Right lung (tissue), 5 donors: ENCODE data around the gene CNIH3. TPM values are rescaled to one million over a fixed set of nuclear protein-coding genes. Genes with fewer than 3 reads are reported as not detected.

ENCODE experiments used
- DNase-seq, 2 donors: peaks; one replicate each; pipeline ENCODE4 v3.0.0-alpha.2; 2013
- polyA plus RNA-seq, 5 donors: library from polyadenylated mRNA; unstranded; fragments of 120-200 nt; gene quantifications; one replicate each; pipeline versions ENCODE4 v1.2.1 to v1.2.3, GENCODE V29; 2013; ENCODE audit warnings: inconsistent platforms in 1 of 5, low replicate concordance in 1 of 5; ENCODE audit not compliant: insufficient read length in 5 of 5, insufficient read depth in 1 of 5

The CNIH3 gene
- polyA plus RNA-seq, 5 donors: 6.3 to 8.6 (median 7.5) TPM

DNA sequence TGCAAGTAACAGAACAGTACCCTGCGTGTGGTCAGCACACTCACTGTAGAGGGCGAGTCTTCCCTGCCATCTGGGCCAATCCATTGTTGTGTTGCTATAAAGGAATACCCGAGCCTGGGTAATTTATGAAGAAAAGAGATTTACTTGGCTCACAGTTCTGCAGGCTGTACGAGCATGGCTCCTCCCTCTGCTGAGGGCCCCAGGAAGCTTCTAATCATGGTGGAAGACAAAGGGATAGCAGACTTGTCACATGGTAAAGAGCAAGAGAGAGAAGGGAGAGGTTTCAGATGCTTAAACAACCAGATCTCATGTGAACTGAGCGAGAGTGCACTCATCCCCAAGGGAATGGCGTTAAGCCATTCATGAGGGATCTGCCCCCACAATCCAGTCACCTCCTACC is 126.2 kb downstream of the CNIH3 start:
- DNase-seq: no peak

DNA sequence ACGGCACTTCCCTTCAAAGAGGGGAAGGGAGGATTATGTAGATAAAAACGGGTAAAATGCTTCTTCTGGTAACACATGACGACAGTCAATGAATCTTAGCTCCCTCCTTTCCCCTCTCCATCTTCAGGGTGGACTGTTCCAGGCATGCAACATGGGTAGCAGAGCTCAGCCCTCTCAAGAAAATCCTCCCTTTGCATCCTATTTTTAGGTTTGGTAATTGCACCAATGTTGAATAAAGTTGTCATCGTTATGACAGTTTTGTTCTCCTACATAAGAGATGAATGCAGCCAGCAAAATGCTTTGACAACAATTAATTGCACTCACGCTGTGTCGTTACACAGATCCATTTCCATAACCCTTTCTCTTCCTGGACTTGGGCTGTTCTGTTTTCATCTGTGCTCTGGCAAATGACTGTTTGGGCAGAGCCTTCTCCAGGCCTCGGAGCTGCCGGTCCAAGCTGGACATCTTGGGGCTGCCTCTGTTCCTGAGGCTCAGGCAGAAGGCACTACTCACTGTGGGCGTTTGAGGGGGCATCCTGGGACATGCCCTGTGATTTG is 127.6 kb downstream of the CNIH3 start:
- DNase-seq: no peak

DNA sequence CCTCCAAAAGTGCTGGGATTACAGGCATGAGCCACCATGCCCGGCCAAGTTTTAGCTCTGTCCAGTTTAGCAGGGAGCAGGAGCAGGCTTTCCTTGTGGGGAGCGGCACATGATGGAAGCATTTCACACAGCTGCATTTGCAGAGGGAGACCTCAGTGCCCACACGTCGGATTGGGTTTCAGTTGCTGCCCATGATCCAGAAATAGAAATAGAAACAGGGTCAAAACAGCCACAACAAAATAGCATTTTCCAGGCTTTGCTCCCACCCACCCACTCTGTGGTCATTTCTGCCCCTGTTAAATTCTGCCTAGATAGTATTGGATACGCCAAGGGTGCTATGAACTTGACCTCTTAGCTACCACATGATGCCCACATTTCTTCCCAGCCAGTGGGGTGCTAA is 128.4 kb downstream of the CNIH3 start:
- no peak for DNase-seq

DNA sequence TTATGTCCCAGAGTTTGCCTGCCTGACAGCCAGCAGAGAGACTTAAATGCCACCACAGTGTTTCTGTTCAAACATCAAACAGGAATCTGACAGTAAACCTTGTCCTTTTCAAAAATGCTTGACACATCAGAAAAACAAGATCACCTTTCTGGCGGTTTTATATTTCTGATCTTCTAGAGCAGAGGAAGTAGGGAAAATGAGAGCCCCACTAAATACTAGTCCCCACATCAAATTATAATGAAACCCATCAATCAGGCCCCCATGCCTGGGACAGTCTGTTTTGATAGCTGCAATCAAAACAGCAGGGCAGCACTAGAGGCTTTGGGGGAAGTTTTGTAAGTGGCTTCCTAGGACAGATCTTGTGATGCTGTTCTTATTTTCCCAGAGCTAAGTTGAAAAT is 129.3 kb downstream of the CNIH3 start:
- DNase-seq: no peak

DNA sequence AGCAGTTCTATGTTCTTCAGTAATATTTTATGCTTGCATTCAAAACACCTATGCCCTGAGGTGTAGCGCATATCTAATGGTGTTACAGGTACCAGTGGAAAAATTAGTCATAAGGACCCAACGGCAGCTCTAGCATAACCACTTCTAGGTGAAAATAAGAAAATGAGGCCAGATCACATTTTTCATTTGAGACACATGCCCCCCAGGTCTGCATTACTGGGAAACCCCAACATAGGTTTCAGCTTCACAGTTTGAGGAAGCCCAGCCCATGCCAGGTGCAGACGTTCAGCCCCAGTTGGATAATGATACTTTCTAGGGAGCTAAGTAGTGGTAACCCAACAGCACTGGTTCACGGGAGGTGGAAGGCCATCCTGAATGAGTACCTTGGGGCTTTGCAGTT is 129.8 kb downstream of the CNIH3 start:
- no peak for DNase-seq

DNA sequence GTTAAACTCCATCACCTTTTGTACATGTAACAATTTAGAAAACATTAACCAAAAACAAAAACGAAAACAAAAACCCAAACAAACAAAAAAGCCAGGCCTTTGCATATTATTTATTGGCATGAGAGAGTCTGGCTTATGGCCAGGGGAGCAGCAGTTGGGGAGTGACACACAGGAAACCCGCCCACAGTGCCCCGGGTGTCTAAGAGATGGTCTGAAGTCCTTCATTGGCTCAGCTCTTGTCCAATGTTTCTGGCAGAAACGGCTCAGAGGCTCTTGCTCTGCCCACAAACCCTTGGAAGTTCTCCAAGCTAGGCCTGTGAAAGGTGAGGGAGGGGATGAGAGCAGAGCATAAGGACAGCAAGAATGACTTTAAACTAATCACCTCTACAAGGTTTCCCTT is 131.5 kb downstream of the CNIH3 start:
- no peak for DNase-seq

DNA sequence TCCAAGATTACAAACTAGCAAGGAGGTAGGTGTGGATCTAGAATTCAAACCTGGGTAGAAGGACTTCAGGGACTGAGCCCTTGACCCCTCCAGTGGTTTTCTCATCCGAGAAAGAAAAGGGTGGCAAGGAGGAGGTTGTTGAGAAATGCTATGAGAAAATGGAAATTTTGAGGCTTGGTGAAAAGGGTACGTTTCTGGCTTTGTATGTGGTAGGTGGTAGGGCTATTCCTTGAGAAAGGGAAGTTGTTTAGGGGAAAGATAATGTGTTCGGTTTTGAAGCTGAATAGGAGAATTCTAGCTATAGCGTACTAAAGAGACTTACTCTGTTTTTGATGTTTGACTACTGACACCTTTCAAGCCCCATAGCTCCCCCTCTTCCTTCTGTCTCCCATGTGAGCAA is 133.8 kb downstream of the CNIH3 start:
- no peak for DNase-seq

DNA sequence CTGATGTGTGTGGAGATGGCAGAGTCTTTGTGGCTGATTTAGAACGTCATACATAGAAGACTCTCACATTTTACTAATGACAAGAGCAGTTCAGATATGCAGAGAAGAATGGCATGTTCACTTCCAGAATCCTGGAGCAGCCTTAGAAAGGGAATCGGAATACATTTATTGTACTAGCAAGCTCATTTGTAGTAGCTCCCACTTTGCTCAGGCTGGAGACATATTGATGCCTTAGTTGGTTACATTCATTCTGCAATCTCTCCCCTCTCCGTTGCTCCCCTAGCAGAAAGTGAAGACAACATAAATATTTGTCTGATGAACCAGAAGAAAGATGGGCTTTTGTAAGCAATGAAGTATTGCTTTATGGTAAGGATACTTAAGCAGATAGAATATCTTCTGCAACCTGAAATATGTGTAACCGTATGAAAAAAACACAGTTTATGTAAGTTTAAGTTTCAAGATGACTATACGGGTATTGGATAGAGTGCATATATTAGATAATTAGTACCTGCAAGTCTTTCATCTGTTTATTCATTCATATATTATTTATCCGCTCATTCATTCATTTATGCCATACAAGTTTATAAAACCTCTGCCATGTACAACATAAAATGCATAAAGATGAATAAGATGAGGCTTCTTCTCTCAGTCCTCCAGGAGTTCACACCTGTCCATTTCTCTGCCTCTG is 135.7 kb downstream of the CNIH3 start:
- no peak for DNase-seq

DNA sequence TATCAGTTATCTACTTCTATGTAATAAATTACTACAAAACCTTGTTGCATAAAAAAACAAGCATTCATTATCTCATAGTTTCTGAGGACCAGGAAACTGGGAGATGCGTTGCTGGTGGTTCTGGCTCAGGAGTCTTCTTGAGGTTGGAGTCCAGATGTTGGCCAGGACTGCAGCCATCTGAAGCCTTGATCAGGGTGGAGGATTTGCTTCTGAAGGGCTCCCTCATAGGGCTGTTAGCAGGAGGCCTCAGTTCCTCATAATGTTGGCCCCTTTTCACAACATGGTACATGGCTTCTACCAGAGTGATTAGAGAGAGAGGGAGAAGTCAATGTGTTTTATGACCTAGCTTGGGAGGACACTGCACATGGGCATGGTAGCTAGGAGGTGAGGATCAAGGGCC is 137.4 kb downstream of the CNIH3 start:
- no peak for DNase-seq

DNA sequence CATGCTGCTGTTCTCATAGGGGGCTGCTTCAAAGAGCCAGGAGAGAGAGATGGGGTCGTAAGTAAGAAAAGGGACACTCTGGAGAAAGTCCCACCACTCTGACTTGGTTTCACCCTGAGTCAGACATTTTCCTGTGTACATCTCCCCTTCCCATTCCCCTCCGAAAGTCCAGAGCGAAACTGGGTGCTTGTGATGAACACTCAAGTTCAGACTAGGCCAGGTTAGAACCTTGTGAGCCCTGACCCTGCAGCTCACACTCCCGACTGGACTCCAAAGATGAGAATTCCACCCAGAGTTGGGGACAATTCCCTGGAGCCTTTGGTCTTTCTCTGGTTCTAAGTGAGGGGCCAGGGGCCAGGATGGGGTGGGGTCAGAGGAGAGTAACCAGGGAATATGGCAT is 139.5 kb downstream of the CNIH3 start:
- DNase-seq: no peak

DNA sequence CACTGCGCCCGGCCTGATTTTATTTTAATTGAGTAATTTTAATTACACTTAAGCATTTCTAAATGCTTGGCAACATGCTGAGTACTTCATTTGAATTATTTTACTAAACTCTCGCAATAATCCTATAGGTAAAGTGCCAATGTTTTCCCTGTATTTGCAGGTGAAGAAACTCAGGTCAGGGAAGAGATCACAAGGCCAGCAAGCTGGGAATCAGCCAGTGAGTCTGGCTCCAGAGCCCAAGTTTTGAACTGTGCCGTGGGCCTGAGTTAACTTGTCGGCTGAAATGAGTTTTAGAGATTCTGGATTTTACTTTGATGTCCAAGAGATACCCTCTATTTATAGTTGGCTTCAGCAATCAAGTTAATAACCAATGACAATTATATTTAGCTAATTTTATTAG is 141.4 kb downstream of the CNIH3 start:
- DNase-seq: no peak

DNA sequence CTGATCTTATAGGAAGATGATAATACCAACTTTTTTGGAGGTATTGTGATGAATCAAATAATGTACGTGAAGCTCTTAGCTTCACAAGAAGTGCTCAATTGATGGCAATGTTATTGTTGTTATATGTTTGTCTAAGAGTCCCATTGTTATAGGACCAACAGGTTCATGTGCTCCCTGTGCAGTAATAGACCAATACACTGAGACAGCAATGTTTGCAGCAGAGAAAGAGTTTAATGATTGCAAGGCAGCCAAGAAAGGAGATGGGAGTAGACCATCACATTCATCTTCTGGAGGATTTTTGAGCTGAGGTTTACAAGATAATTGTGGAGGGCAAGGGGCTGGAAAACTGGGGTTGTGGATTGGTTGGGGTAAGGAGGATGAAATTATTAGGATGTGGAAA is 143.0 kb downstream of the CNIH3 start:
- DNase-seq: no peak

DNA sequence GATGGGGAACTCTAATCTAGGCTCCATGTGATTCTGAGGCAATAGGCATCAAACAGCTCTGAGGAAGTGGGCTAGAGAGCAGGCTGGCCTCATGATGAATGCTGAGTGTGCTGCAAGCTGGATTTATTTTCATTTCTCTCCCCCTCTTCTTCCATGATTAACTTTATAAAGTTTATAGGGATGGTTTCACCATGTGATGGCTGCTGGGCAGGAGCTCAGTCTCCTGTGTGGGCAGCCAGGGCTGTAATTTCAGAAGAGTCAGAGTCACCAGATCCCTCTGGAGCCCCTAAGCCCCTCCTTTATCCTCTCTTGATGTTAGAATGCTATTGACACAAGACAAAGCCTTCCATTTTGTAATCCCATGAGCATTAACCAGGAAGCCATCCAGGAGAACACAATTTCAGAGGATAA is 143.6 kb downstream of the CNIH3 start:
- DNase-seq: no peak

DNA sequence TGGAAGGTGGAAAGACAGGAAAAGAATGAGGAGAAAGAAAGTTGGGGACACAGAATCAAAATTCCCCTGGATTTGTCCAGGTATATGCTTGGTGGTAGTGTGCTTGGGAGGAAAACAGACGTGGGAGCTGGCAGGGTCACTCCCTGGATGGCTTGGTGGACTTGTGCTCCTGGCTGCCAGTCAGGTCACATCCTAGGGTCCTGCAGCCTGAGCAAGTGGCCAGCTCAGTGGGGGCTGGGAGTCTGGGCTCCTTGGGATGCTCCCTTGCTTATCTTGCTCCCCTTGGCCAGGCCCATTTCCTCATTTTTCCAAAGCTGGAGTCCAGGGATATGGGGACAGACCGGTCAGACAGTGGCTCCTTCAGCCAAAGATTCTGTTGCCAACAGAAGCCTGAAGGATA is 144.0 kb downstream of the CNIH3 start:
- DNase-seq: no peak

DNA sequence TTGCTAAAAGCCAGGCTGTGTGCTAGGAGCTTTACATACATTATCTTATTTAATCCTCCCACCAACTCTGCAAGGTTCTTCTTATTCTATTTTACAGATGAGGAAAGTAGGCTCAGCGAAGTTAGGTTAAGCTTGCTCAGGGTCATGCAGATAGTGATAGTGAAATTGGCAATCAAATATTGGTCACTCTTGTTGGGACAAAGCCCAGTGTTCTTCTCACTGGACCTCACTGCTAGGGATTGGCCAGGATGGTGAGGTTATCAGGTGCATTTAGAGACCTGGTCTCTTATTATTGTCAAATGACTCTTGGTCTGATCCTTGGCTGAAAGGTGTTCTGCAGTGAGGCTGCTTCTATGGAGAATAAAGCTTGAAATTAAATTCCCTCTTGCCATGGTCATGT is 145.1 kb downstream of the CNIH3 start:
- no peak for DNase-seq

DNA sequence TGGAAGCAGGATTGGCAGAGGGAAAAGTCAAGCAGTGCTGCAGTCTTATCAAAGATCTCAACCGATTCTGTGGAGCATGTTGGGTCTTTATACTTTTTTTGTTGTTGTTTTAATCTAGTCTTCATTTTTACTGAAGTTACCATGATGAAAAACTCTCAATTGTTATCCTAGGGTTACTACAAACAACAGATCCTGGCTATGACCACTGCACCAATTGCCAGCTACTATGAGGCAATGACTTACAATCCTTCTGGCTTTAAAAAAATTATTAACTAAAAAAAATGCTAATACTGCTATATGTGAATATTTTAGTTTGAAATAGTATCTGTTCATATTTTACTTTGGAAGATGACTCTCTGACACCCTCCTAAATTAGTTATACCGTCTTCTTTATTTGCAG is 145.9 kb downstream of the CNIH3 start:
- DNase-seq: no peak

DNA sequence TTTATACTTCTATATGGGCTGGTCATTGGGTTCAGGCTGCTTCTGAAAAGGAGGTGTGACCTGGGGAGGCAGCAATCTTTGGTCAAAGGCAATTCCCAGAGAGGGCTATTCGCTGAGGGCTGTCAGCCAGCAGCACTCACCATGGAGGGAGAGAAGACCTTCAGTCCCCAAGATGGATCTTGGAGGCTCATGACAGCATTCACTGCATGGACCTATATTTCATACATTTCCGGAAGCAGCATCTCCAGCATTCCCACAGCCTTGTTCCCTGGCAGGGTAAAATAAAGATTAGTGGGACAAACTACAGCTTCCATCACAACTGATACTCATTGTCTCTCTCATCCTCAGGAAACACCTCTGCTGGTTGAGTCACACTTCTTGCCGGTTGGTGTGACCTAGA is 146.6 kb downstream of the CNIH3 start:
- DNase-seq: no peak

DNA sequence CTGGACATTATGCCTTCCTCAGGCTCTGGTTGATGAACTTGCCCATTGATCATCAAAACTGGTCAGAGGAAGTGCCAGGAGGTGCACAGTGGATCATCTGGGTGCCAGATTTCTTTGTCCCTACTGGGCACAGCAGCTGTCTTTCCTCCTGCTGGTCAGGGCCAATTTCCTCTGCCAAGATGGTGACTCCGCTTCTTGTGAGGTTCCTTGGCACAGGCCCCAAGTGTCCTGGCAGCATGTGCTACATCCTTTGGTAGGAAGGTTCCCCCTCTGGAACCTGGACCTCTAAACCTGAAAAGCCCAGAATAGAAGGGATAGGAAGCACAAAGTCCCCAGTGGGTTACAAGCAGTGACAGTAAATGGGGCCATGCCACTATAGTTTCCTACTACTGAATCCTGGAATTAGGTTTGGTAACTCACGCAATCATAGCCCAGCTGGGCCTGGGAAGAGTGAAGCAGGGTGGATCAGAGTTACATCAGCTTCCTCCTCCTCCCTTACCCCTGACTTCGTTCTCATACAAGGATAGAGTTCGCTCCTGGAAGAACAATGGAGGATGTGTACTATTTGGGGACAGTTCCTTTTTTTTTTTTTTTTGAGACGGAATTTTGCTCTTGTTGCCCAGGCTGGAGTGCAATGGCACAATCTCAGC is 147.1 kb downstream of the CNIH3 start:
- DNase-seq: no peak

DNA sequence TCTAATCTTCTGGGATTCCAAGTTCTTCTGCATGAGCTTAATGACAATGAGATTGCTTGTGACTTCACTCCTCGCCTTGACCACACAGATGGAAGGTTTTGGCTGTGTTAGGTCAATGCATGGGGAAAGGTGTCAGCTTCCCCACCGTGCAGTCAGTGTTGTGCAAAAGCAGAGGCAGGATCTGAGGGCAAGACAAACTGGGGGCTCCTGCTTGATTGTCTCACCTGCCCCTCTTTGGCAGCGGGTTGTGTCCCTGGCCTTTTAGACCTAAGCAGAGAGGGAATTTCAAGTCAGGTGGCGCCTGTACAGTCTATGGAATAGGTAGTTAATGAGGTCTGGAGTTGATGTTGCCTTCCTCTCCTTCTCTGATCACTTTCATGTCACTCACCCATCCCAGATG is 150.1 kb downstream of the CNIH3 start:
- DNase-seq: no peak

DNA sequence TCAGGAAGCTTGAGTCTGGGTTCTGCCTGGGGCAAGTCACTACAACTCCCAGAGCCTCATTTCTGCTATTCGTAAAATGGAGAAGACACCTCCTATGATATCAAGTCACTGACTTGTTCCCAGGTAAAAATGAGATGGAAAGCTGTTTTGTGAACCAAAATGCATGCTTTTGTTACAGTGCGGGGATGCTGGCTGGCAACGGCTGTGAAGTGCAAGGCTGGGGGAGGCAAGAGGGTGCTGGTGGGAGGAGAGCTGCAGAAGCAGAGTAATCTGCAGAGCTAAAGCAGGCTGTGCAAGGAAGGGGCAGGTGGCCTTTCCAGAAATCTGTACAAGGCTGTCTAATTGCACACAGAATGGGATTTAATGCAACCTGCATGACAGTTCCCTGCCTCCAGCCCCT is 150.9 kb downstream of the CNIH3 start:
- no peak for DNase-seq

DNA sequence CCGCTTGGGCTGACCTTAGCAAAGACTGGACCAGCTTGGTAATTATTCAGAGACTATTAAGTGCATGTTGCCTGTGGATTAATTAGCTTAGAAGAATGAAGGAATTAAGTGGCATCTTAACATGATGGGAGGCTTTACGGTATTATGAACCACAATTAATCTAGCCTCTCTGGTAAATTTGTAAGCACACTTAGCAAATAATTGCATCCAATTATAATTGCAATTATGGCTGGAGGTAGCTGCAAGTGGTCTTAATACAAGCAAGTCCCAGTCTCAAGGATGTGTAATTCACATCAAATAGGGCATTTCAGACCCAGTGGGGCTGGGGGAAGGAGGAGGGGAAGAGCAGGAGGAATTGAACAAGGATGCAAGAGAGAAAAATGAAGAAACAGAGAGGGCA is 151.6 kb downstream of the CNIH3 start:
- DNase-seq: no peak

DNA sequence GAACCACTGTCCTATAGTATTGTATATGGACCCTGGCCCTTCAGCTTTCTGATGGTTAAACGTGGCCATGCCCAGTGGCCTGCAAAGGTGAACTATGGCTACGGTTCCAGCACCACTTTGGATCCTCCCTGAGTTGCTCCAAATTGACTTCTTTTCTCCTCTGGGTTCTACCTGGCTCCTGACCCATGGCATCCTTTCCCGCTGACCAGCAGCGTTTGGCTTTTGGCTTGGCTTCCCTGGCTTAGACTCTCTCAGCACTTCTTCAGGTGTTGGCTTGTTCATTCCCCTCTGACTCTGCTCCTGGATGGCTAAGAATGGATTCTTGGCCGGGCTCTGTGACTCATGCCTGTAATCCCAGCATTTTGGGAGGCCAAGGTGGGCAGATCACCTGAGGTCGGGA is 152.9 kb downstream of the CNIH3 start:
- DNase-seq: no peak

DNA sequence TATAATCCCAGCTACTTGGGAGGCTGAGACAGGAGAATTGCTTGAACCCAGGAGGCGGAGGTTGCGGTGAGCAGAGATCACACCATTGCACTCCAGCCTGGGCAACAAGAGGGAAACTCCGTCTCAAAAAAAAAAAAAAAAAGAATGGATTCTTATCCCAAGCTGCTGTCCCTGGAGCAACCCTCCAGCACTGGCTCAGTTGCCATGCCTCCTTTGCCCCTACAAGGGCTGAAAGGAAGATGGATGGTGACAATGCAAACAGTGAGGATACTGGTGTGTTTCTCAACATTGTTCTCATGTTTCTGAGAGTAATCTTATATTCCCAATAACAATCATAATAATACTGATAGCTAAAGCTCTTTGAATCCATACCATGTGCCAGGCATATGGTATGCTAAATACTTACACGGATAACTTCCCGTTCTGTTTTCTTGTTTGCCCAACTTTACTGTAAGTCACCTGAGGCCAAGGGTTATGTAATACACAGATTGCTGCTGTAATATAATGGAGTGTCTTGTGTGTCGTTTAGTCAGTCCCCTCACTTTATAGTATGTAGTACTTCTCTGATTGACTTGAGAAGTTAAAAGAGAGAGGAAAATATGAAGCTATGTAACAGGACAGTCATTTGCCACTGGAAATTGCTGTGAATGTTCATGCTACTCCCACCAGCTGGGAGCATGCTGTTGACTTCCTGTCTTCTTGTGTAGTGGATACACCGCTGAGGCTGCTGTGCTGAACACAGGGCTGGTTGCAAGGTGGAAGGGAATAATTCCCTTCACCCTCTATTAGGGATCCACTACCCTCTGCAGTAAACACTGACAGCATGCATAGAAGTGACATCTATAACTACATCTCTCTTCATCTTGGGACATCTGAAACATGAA is 153.6 kb downstream of the CNIH3 start:
- DNase-seq: no peak
